Ovary (tissue), 3 donors: ENCODE data around the gene ZBTB1.

Experiments used
- CTCF ChIP-seq, 3 donors: fragments of 450-650 bp in 2 of 3; fragments of 200-600 bp in 1 of 3; IDR thresholded peaks; one replicate each; pipeline versions ENCODE4 v1.5.1 to v1.8.0; 2016 to 2022; ENCODE audit warnings: antibody characterized with exemption in 3 of 3, mild to moderate bottlenecking in 1 of 3
- EP300 ChIP-seq: sonication (generic); formaldehyde crosslinking; IDR thresholded peaks from one replicate; pipeline ENCODE4 v1.6.1; 2017; ENCODE audit warnings: antibody characterized with exemption
- POLR2A ChIP-seq: fragments of 450-650 bp; IDR thresholded peaks from one replicate; pipeline ENCODE4 v1.6.1; 2017; ENCODE audit warnings: antibody characterized with exemption, mild to moderate bottlenecking, moderate library complexity
- donor health status: DM: no; HTN: no; CAD: no.

DNA sequence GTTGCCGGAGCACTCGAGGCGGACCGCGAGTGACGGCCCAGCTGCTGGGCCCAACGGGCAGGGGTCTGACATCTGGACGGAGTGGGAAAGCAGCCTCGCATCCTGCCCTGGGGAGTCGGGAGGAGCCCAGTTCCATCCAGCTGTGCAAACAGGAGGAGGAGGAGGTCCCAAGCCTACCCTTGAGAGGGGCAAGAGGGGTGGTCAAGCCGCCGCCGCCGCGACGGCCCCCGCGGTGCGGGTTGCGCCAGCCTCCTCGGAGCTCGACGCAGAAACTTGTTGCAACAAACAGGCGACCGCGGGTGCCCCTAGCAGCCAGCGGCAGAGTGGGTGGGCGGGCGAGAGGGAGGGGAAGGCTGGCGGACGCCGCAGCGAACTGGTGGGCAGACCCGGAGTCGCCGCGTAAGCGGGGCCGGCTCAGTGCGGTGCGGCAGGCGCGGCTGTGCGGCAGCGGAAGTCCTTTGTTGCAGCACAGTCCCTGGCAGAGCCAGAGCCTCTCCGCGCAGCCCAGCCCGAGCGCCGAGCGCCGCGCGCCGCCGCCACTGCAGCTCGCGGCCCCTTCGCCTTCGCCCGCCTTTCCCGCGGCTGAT lies at the start of gene ZBTB1:
- TF ChIP-seq CTCF (IDR thresholded peaks at IDR 0.05): no peak
- TF ChIP-seq POLR2A: peak; percentile 5
- TF ChIP-seq EP300: no peak
